PC-3 (cell line): ENCODE results near the gene TNFSF9.

ENCODE experiments used
- EZH2 ChIP-seq: fragments of 300-600 bp; sonication (generic); IDR thresholded peaks from one replicate; pipeline ENCODE4 v1.6.1; 2017; ENCODE audit warnings: antibody characterized with exemption, mild to moderate bottlenecking, low read length; ENCODE audit not compliant: unreplicated experiment
- EZH2phosphoT487 ChIP-seq: fragments of 300-600 bp; sonication (generic); IDR thresholded peaks from 2 replicates; pipeline ENCODE4 v1.6.1; 2018; ENCODE audit warnings: mild to moderate bottlenecking, antibody characterized with exemption, low read length, borderline replicate concordance
- TF ChIP-seq, protein P1 (sequence below): fragments of 300-600 bp; sonication (generic); conservative IDR thresholded peaks from 2 replicates; pipeline ENCODE4 v1.5.1; 2017; ENCODE audit warnings: antibody characterized with exemption, low read depth, mild to moderate bottlenecking, low read length

DNA sequence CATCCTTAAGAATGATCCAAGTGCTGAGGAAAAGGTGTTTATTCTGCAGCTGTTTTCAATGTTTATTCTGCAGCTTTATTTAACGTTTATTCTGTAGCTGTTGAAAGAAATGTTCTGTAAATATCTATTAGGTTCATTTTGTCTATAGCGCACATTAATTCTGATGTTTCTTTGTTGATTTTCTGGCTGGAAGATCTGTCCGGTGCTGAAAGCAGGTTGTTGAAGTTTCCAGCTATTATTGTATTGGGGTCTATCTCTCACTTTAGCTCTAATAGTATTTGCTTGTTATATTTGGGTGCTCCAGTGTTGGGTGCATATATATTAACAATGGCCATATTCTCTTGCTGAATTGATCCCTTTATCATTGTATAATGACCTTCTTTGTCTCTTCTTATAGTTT lies 39.9 kb downstream of the TNFSF9 start:
- TF ChIP-seq, protein P1, sequence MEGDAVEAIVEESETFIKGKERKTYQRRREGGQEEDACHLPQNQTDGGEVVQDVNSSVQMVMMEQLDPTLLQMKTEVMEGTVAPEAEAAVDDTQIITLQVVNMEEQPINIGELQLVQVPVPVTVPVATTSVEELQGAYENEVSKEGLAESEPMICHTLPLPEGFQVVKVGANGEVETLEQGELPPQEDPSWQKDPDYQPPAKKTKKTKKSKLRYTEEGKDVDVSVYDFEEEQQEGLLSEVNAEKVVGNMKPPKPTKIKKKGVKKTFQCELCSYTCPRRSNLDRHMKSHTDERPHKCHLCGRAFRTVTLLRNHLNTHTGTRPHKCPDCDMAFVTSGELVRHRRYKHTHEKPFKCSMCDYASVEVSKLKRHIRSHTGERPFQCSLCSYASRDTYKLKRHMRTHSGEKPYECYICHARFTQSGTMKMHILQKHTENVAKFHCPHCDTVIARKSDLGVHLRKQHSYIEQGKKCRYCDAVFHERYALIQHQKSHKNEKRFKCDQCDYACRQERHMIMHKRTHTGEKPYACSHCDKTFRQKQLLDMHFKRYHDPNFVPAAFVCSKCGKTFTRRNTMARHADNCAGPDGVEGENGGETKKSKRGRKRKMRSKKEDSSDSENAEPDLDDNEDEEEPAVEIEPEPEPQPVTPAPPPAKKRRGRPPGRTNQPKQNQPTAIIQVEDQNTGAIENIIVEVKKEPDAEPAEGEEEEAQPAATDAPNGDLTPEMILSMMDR = no peak
- TF ChIP-seq EZH2 (no peak), EZH2phosphoT487 (no peak)
